HG03095 (cell line): Measurements from ENCODE around the gene PRR7.
"Not testable (repeated sequence)": the region's sequence is repeated elsewhere in the genome, so short reads cannot be mapped to it uniquely, and the experiment has no call there.

ENCODE experiments used
- ATAC-seq: cut with Tn5 transposase; IDR thresholded peaks from one replicate; pipeline ENCODE4 v1.9.1; 2021; ENCODE audit warnings: moderate library complexity; ENCODE audit not compliant: unreplicated experiment

Gene PRR7, protein sequence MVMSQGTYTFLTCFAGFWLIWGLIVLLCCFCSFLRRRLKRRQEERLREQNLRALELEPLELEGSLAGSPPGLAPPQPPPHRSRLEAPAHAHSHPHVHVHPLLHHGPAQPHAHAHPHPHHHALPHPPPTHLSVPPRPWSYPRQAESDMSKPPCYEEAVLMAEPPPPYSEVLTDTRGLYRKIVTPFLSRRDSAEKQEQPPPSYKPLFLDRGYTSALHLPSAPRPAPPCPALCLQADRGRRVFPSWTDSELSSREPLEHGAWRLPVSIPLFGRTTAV

DNA sequence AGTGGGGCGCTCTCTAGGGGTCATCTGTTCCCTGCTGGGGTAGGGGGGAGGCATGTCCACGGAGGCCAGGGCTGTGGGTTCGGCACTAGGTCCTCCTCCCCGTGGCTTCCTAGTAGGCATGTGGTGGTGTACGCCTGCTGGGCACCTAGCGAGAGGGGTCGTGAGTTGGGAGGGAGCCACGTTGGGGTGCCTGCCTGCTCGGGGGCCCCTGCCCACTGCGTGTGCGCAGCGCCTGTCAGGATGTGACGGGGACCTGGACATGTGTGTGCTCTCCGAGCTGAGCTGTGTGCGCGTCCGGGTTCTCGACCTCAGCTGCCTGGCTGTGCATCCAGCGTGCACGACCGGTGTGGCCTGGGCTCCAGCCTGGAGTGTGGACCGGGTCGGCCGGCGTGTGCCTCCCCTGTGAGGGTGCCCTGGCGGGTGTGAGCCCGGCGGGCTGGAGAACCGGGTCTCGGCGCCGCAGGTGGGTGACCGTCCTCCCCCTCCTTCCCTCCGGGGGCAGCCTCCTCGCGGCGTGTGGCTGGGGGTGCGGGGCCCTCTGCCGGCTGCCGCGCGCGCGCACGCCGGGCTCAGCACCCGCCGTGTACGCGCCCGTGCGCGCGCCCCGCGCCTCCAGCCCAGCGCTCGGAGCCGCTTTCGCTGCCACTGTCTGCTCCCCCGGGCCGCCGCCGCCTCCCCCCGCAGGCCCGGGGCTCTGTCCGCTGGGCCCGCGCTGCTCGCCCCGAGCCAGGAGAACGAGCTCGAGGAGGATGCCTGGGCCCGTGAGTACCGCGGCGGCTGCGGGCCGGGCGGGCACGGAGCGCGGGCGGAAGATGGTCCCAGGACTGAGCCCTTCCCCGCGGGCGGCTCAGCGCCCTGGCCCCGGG is at the start of gene PRR7:
PRR7 (plus strand) TSS at position 615 of the 866 bp plus-strand sequence. CDS start 8,254 bp downstream, outside the sequence.
- ATAC-seq: peak; percentile 46

DNA sequence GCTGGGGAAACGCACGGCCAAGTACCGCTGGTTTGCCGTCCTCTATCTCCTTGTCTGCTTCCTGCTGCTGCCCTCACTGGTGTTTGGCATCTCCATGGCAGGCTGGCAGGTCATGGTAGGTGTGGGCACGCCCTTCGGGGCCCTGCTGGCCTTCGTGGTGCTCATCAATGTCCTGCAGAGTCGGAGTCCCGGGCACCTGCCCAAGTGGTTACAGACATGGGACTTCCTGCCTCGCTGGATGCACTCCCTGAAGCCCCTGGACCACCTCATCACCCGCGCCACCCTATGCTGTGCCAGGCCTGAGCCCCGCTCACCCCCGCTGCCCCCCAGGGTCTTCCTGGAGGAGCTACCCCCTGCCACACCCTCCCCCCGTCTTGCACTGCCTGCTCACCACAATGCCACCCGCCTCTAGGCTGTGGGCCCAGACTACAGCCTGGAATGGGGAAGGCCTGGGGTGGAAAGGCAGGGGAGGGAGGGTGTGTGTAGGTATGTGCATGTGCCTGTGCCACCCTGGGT is 48.7 kb upstream of the PRR7 start:
- ATAC-seq: no peak

DNA sequence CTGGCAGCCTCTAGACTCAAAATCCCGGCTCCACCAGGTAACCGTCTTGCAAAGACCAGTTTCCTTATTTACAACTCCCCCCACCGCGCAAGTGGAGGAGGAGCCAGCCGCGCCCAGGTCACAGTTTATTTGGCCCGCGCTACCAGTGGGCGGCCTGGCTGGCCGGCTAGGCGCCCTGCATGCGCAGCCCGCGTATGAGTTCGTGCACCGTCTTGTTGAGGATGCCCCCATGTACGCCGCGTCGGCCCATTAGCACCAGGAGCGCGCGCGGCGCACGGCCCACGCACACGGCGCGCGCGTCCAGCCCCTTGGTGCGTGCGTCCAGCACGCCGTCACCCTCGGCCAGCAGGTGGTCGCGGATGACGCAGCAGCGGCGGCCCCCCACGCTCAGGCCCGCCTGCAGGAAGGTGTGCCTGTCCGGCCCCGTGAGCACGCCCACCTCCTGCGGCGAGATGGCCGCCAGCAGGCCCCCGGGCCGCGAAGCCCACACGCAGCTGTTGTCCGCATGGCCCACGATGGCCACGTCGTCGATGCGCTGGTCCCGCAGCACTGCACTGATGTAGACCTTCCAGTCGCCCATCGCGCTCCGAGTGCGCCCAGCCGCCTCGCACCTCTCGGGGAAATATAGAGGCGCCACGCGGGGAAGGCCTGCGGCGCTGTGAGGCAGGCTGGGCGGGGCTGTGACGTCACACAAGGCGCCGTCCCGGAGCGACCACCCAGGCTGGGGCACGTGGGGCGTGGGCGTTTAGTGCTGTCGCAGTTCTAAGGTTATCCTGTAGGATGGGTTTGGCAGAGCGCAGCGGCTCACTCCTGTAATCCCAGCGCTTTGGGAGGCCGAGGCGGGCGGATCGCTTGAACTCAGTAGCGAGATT is 46.4 kb upstream of the PRR7 start, which contains the start of gene PFN3:
PFN3 (minus strand) TSS at position 665 of the 872 bp plus-strand sequence; CDS start at position 580, 85 bp downstream.
- ATAC-seq: no peak

DNA sequence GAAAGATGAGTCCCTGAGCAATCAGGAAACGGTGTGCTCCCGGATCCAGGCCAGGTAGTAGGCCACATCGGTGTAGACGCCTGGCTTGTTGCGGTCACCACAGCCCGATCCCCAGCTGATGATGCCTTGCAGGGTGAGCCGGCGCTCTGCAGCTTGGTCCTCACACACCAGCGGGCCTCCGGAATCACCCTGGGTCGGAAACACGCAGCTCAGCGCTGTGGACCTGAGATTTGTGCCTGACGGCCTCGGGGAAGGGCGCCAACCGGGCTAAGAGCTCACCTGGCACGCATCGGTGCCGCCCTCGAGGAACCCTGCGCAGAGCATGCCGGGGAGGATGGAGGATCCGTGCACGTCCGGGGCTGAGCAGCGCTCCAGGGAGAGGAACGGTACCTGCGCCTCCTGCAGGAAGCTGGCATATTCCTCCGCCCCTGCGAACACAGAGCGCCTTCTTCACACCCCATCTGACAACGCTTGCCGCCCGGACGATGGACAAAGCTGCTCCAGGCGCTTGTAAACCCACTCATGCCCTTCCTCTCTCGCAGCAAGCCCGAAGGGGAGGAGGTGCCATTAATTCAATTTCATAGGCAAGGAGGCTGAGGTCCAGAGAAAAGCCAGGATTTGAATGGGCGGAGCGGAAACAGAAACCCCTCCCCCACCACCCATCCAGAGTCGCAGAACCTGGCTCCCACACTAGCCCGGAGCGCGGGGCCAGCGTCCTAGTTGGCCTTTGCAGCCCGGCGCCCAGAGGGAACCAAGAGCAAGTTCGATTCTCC is 44.2 kb upstream of the PRR7 start:
- ATAC-seq: no peak

DNA sequence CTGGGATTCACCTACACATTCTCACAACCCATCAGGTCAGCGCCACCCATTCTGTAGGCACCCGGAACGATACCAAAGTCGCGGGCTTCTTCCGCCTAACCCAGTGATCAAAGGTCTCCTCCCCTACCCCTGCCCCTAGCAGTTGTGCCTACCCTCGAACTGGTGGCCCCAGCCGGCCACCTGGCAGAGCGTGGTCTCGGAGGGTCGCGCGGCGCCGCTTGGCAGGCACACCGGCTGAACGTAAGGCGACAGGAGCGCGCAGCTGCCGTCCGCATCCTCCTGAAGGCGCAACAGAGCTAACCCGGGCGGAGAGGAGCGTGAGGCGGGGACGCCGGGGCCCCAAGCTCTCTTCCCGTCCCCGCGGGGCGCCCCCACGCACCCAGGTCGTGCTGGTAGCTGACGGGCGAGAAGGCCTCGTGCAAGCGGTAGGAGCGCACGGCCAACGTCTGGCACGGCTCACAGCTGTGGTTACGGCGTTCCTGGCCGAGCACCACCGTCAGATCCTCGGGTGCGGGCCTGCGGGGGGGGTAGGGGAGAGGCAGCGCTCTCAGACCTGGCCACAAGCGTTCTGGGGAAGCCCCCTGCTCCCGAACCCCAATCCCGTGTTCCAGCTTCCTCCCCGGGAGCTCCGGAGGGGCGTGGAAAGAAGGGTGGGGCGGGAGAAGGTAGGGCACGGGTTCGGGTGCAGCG is 43.4 kb upstream of the PRR7 start:
- ATAC-seq: peak; percentile 19

DNA sequence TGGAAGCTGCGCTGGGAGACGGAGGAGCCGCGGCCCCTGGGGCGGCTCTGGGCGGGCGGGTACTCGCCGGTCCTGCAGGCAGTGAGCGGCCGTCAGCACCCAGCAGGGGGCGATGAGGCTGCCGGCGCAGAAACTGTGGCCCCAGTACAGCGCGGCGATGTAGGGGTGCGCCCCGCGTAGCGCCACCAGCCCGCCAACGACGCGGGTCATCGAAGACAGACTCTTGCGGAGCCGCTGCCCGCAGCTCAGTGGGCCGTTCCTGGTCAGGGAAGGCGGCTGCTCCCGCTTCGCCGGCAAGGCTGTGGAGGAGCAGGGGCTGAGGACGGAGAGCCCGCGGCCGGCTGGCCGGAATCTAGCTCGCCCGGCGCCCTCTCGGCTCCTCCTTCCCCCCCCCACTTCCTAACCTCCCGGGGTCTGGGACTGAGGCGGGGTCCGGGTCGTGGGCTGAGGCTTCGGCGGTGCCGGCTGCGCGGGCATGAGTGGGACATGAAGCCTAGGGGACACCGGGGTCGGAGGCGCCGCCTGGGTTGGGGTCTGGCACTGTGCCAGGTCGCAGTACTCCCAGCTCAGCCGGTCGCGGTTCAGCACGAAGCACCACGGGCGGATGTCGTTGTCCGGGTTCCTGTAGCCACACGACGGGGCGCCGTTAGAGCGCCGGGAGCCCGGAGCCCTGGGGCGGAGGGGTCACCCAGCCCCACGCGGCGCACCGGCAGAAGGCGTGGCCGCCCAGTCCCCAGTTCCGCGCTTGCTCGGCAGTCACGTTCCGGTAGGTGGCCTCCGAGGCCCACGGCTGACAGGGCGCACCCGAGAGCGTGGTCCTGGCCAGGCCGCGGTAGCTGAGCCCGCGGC is 42.6 kb upstream of the PRR7 start:
- peak; percentile 74 for ATAC-seq

DNA sequence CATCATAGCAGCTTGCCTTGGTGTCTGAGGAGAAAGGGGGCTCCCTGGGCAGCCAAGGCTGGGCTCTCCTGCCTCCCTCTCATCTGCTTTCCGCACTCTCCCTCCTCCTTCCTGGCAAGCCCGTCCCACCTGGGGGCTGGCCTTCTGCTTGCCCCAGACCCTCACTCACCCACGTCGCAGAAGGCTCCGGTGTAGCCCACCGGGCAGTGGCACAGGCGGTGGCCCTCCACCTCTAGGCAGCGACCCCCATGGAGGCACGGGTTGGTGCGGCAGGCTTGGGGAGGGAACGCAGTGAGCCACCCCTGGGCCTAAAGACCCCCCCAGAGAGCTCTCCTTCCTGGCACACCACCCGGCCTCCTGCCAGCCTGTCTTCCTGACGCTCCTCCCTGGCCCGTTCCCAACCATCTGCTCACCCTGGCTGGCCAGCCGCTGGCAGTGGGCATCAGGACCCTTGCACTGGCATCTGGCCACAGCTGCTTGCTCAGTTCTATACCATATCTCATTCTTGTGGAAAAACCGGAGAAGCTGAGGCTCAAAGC is 41.9 kb upstream of the PRR7 start:
- ATAC-seq: no peak

DNA sequence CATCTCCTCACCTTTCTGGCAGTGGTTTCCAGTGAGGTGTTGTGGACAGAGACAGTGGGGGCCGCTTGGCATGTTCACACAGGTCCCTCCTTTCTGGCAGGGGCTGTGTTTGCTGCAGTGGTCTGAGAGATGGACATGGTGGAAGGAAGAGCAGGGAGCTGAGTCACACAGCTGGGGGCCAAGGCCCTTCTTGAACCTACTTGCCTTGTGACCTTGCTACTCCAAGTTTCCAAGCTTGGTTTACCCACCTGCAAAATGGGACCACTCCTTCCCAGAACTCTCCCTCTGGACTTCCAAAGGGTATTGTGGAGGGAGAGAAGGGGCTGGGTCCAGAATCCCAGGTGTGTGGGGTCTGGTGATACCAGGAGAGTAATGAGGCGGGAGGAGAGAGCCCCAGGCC is 41.3 kb upstream of the PRR7 start:
- ATAC-seq: no peak

DNA sequence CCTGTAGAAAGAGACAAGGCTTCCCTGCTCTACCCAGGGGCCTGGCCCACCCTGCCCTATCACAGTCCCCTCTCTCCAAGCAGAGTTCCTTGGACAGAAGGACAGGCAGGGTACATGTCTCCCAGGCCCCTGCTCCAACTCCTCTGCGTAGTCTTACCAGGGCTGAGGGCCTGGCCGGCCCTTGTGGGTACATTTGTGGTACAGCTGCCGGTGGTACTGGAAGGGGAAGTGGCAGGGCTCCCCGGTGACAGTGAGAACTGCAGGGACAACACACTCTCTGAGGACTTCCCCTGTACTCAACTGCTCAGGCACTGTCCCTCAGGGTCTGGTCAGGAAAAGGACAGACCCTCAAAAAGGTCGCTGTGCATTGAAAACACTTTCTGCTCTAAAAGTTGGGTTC is 40.8 kb upstream of the PRR7 start:
- ATAC-seq: no peak

DNA sequence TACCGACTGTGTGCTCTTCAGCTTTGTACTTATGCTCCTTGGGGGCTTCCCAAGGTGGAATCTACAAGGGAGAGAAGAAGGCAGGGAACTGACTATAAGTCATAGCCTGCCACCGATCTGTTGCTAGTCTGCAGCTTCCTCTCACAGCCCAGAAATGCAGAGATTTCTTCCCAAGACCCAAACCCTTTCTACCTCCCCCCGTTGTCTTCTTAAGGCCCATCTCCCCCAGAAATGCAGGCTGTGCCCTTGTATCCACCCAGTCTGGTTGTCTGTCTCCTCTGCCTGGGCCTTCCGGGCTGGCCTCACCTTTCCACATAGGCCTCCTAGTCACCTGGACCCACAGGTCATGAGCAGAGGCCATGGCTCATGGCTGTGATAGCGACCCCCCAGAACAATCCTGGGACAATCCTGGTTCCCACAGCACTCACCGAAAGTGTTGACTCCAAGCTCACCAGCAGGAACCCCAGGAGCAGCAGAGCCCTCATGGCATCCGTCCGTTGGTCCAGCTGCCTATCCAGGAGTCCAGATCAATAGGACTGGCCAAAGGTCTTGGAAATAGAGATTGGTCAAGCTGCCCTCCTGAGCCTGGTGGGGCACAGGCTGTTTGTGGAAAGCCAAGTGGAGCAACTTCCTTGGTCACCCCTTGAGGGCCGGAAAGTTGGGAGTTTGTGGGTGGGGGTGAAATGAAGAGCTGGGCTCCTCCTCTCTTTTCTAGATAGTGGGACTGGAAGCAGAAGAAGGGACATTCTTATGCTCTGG is 37.4 kb upstream of the PRR7 start, which contains the start of gene F12:
F12 (minus strand) TSS at position 522 of the 759 bp plus-strand sequence; CDS start at position 485, 37 bp downstream.
- no peak for ATAC-seq

DNA sequence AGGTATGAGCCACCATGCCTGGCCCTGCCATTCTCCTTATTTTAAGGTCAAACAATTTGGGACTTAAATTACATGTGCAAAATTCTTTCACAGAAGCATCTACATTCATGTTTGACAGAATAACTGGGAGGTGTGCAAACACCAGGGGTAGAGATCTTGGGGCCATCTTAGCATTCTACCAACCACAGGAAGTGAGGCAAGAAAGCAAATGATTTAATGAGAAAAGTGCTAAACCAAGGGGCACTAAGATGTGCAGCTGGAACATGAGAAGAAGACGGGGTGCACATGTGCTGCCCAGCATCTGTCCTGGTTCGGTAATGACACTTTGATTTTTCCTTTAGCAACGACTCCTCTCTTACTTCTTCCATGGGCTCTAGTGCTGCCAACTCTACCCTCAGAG is 36.0 kb upstream of the PRR7 start:
- no peak for ATAC-seq

DNA sequence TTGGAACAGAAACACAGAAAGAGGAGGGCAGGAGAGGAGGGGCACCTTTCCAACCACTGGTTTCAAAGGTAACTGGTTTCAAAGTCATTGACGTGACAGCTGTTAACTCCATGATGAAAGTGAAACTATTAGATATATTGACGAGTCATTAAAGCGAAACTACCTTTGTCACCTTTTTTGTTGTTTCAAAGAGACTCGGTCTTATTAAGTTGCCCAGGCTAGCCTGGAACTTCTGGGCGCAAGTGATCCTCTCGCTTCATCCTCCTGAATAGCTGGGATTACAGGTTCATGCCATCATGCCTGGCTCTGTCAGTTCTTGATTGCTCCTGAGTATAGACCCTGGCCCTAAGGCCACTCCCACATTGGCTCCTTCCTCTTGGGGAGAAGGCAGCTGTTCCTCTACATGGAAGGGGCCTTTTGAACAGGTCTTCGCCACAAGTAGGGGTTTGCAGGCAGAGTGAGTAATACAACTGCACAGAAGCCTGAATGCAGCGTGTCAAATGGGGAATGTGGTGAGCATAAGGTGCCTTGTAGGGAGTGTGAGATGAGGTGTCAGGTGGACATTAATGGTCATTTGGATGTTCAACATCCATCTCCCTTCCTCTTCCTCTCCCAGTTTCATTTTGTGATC is 33.9 kb upstream of the PRR7 start:
- ATAC-seq: peak; percentile 58

DNA sequence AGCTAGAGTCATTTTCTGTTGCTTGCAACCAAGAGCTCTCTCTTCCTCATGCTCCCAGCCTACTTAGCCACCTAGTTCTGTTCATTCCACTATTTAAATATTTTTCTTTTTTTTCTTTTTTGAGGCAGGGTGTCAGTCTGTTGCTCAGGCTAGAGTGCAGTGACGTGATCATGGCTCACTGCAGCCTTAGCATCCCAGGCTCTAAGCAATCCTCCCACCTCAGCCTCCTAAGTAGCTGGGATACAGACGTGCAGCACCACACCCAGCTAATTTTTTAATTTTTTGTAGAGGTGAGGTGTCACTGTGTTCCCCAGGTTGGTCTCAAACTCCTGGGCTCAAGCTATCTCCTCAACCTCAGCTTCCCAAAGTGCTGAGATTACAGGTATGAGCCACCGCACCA is 32.1 kb upstream of the PRR7 start:
- ATAC-seq: no peak

DNA sequence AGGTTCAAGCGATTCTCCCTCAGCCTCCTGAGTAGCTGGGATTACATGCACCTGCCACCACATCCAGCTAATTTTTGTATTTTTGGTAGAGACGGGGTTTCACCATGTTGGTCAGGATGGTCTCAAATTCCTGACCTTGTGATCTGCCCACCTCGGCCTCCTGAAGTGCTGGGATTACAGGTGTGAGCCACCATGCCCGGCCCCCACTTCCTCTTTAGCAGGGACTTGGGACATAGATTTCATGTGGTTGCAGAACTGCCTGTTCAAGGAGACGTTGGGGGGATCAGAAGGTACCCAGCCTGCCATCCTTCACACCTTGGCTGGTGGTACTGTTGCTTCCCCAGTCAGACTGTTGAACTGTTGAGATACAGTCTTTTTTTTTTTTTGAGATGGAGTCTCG is 29.5 kb upstream of the PRR7 start:
- ATAC-seq: not testable (repeated sequence)

DNA sequence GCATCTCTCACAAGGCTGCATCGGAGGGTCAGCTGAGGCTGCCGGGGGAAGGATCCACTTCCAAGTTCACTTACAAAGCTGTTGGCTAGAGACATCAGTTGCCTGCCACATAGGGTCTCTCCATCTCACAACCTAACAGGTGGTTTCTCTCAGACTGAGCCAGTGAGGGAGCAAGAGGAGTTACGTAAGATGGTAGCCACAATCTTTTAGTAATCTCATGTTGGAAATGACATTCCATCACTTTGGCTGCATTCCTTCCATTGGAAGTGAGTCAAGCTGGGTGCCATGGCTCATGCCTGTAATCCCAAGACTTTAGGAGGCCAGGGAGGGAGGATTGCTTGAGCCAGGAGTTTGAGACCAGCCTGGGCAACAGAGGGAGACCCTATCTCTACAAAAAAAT is 27.6 kb upstream of the PRR7 start:
- no peak for ATAC-seq

DNA sequence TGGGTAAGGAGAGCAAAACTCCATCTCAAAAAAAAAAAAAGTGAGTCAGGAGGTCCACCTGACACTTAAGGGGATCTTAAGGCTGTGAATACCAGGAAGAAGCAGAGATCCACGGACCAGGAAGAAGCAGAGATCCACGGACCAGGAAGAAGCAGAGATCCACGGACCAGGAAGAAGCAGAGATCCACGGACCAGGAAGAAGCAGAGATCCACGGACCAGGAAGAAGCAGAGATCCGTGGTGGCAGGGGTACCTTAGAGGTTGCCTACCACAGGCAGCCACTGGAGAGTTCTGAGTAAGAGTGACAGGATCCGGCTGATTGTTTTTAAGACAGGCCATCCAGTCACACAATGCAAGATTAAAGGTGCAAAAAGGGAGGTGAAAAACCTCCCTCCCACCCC is 26.1 kb upstream of the PRR7 start:
- ATAC-seq: not testable (repeated sequence)
